LNCaP clone FGC (cell line): ENCODE results near the gene SP140.

ENCODE experiments used
- DNase-seq: peaks from one replicate; pipeline ENCODE4 v3.0.0-alpha.2; 2011; ENCODE audit warnings: low read depth
- H3K4me3 ChIP-seq: 2 replicates; pipeline ENCODE4 v1.5.1; 2011; ENCODE audit warnings: mild to moderate bottlenecking, low read depth, low read length, control low read depth
- CTCF ChIP-seq: IDR thresholded peaks from 2 replicates; pipeline ENCODE4 v1.5.1; 2012; ENCODE audit warnings: mild to moderate bottlenecking; ENCODE audit not compliant: control insufficient read depth, insufficient read depth; ENCODE audit errors: extremely low read depth

The SP140 gene

GRCh38 chr2:230225486-230225885 is at the start of gene SP140:
SP140 (plus strand) TSS chr2:230225736; CDS start chr2:230225845, 109 bp downstream.
- TF ChIP-seq CTCF, result no peak
- DNase-seq, result no peak
- no peak within 1 kb of the TSS for H3K4me3 ChIP-seq

DNA sequence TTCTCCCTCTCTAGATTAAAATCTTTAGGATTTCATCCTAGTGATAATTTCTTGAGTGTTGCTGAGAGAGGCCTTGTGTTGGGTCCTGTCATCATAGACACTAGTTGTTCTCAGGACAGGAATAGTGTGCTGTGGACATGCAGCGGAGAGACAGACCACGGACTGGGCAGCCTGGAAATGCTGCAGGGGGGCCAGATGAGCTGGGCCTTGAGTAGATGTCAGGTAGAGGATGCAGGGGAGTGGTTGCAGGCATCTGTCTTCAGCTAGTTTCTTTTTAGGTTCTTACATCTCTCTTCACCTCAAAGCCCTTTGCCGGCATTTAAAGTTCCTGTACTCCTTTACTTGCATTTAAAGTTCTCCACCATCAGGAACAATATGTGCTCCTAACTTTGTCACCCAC is 48.5 kb upstream of the SP140 start:
- no peak for DNase-seq
- TF ChIP-seq CTCF, result no peak

GRCh38 chr2:230178546-230179485 is 46.7 kb upstream of the SP140 start:
- TF ChIP-seq CTCF, result no peak
- no peak overlapping the region for H3K4me3 ChIP-seq
- no peak for DNase-seq

More for the DNA sequence above, 48.5 kb upstream of the SP140 start:
- H3K4me3 ChIP-seq, result no peak overlapping the region

DNA sequence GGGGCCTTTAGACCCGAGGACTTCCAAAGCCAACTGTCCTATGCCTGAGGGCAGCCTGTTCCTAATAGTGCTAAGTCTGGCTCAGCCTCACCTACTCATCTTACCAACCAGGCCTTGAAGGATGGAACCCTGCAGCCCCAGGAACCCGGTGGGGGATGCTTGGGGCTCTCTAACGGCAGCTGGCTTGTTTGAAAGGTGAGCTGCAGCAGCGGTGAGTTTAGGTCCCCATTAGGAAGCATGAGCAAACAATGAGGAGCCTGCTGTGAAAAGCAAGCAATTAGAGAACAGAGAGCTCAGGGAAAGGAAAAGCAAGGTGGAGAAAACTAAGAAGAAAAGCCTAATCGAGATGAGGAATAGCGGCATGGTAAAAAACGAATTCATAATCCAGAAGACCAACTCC is 45.6 kb upstream of the SP140 start:
- no peak for TF ChIP-seq CTCF

DNA sequence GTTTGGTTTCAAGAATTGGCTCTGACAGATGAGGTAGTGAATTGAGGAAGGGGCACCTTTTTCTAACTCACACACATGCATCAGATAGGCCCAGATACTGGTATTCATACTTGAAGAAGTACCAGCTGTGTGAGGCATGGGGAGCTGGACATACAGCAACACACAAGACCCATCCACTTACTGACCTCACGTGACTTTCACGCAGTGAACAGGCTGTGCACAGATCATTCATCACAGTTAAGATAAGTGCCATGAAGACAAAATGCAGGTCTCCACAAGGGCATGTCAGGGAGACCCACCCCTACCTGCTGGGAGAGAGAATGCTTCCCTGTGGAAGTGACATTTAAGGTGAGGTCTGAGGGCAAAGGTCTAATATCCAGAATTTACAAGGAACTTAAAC is 44.3 kb upstream of the SP140 start:
- no peak for DNase-seq
- H3K4me3 ChIP-seq, result no peak overlapping the region
- TF ChIP-seq CTCF, result no peak

More for the DNA sequence above, 45.6 kb upstream of the SP140 start:
- DNase-seq, result no peak
- no peak overlapping the region for H3K4me3 ChIP-seq

DNA sequence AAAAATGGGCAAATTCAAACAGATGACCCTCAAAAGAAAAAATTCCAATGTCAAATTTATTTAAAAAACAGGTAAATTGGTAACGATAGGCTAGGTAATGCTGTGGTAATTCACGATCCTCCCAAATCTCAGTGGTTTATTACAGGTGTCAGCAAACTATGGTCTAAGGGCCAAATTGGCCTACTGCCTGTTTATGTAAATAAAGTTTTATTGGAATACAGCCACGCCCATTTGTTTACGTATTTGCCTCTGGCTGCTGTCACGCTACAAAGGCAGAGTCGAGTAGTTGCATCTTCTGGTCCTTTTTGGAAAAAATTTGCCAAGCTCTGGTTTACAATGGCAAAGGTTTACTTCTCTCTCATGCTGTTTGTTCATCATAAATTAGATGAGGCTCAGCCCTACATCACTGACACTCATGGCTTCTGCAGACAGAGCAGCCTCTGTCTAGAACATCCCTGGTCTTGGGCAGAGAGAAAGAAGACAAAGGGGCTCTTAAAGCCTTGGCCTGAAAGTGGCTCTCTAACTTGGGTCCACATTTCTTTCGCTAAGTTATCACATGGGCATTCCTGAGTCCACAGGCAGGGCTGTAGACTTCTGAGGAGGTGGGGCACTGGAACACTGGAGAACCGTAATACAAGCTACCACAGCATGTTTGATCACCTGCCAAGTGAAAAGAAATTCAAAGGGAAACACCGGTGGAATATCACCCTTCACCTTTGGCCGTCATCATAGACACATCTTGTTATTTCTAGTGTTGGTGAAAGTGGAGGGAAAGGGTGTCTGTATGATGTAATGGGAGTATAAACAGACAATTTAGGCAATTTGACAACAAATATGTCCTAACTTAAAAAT is 40.6 kb upstream of the SP140 start:
- H3K4me3 ChIP-seq, result no peak overlapping the region
- peak; percentile 77 for DNase-seq
- TF ChIP-seq CTCF, result no peak
